Measurements from ENCODE around the gene MDH2. TPM values are rescaled to one million over a fixed set of nuclear protein-coding genes. Genes with fewer than 3 reads are reported as not detected.

The MDH2 gene
- total and polyA plus RNA-seq, 10 of the 15 experiments (the other 5 are each of a cell fraction or from before 2014, with no cell fraction given), result 106 to 530 (median 202) TPM

DNA sequence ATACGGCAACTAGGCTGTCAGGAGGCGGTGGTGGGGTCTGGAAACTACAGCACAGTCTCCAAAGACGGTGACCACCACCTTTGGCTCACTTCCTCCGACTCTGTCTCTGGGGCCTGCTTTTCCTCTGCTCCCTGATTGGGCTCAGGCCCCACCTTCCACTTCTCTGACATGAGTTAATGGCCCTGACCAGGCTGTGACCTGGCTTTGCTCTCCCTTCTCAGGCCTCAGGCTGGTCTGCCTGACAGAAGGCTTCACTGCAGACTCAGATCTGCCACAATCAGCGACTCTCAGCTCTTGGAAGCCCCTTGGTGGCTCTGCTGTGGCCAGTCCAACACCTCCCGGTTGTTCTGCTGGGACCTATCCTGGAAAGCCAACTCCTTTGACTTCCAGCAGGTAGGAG is 7.8 kb upstream of the MDH2 start:
- H3K4me1 ChIP-seq (ENCODE audit: control insufficient read depth, insufficient read depth, low read length), result no peaks in the 10 kb centered on the region
- WGBS (ENCODE audit: insufficient coverage, insufficient replicate concordance, low lambda C conversion rate, missing lambda C conversion rate), result 92% methylated on average over 6 of the region's 6 CpGs
- H3K27me3 ChIP-seq (replicated peaks in 1 of 2; ENCODE audit: control insufficient read depth in 2 of 2, insufficient read depth in 2 of 2, low read length in 1 of 2), result no peaks in the 10 kb centered on the region
- ChIA-PET POLR2A (no interaction called here), SMC1A (ENCODE audit: uncharacterized antibody, unreplicated experiment) (no interaction called here), RAD21 (ENCODE audit: unreplicated experiment) (no interaction called here), CTCF (no interaction called here)
- in situ Hi-C loops (cut with MboI) (loop anchor here (25.0 kb wide), 1 partner anchor 978 kb away; the partner anchor contains the start of gene RCC1L), intact Hi-C loops (cut with micrococcal nuclease; ENCODE audit: unreplicated experiment) (no loop called here)
- H3K36me3 ChIP-seq (ENCODE audit: control insufficient read depth in 2 of 2, insufficient read depth in 2 of 2, low read length in 1 of 2), result no peaks in the 10 kb centered on the region
- H3K27ac ChIP-seq (ENCODE audit: control insufficient read depth, insufficient read depth), result no peak overlapping the region
- H2AFZ ChIP-seq (ENCODE audit: control insufficient read depth, low read depth, low read length), result no peak overlapping the region
- no peak overlapping the region for H3K4me2 ChIP-seq (ENCODE audit: control insufficient read depth, insufficient read depth)
- H3K9ac ChIP-seq (ENCODE audit: control insufficient read depth, insufficient read depth, low read length), result no peak overlapping the region
- DNase-seq (ENCODE audit: low read depth, low spot score) (no peak), FAIRE-seq (no peak), ATAC-seq (no peak)
- peaks cover 2% of the 10 kb centered on the region for H3K79me2 ChIP-seq (ENCODE audit: control insufficient read depth, insufficient read depth, low read length)
- H3K4me3 ChIP-seq, result no peak overlapping the region
- BruUV-seq (replicated peaks), result no TSS peak
- no peaks in the 10 kb centered on the region for H3K9me3 ChIP-seq (replicated peaks; ENCODE audit: control insufficient read depth, insufficient read depth, low read length)
- no peaks in the 10 kb centered on the region for H4K20me1 ChIP-seq (ENCODE audit: control insufficient read depth, insufficient read depth)
- TF ChIP-seq RBBP5 (conservative IDR thresholded peaks at IDR 0.05) (no peak), NFIC (IDR thresholded peaks at IDR 0.05; ENCODE audit: low read depth, low read length) (no peak), IKZF2 (IDR thresholded peaks at IDR 0.05) (no peak), PAX8 (IDR thresholded peaks at IDR 0.05) (no peak), FOXK2 (IDR thresholded peaks at IDR 0.05) (no peak), CHD2 (IDR thresholded peaks at IDR 0.05; ENCODE audit: borderline replicate concordance, low read depth, low read length) (no peak), FOXM1 (IDR thresholded peaks at IDR 0.05; ENCODE audit: low read depth, low read length) (no peak), MYB (IDR thresholded peaks at IDR 0.05; ENCODE audit: borderline replicate concordance, low read depth, low read length) (no peak), NR2F1 (conservative IDR thresholded peaks at IDR 0.05) (no peak)
- TF ChIP-seq, protein P1, sequence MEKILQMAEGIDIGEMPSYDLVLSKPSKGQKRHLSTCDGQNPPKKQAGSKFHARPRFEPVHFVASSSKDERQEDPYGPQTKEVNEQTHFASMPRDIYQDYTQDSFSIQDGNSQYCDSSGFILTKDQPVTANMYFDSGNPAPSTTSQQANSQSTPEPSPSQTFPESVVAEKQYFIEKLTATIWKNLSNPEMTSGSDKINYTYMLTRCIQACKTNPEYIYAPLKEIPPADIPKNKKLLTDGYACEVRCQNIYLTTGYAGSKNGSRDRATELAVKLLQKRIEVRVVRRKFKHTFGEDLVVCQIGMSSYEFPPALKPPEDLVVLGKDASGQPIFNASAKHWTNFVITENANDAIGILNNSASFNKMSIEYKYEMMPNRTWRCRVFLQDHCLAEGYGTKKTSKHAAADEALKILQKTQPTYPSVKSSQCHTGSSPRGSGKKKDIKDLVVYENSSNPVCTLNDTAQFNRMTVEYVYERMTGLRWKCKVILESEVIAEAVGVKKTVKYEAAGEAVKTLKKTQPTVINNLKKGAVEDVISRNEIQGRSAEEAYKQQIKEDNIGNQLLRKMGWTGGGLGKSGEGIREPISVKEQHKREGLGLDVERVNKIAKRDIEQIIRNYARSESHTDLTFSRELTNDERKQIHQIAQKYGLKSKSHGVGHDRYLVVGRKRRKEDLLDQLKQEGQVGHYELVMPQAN (conservative IDR thresholded peaks at IDR 0.05), result no peak
- TF ChIP-seq, protein P2, sequence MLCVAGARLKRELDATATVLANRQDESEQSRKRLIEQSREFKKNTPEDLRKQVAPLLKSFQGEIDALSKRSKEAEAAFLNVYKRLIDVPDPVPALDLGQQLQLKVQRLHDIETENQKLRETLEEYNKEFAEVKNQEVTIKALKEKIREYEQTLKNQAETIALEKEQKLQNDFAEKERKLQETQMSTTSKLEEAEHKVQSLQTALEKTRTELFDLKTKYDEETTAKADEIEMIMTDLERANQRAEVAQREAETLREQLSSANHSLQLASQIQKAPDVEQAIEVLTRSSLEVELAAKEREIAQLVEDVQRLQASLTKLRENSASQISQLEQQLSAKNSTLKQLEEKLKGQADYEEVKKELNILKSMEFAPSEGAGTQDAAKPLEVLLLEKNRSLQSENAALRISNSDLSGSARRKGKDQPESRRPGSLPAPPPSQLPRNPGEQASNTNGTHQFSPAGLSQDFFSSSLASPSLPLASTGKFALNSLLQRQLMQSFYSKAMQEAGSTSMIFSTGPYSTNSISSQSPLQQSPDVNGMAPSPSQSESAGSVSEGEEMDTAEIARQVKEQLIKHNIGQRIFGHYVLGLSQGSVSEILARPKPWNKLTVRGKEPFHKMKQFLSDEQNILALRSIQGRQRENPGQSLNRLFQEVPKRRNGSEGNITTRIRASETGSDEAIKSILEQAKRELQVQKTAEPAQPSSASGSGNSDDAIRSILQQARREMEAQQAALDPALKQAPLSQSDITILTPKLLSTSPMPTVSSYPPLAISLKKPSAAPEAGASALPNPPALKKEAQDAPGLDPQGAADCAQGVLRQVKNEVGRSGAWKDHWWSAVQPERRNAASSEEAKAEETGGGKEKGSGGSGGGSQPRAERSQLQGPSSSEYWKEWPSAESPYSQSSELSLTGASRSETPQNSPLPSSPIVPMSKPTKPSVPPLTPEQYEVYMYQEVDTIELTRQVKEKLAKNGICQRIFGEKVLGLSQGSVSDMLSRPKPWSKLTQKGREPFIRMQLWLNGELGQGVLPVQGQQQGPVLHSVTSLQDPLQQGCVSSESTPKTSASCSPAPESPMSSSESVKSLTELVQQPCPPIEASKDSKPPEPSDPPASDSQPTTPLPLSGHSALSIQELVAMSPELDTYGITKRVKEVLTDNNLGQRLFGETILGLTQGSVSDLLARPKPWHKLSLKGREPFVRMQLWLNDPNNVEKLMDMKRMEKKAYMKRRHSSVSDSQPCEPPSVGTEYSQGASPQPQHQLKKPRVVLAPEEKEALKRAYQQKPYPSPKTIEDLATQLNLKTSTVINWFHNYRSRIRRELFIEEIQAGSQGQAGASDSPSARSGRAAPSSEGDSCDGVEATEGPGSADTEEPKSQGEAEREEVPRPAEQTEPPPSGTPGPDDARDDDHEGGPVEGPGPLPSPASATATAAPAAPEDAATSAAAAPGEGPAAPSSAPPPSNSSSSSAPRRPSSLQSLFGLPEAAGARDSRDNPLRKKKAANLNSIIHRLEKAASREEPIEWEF (IDR thresholded peaks at IDR 0.05; ENCODE audit: insufficient replicate concordance, low read depth, low read length), result no peak
- TF ChIP-seq, protein P3, sequence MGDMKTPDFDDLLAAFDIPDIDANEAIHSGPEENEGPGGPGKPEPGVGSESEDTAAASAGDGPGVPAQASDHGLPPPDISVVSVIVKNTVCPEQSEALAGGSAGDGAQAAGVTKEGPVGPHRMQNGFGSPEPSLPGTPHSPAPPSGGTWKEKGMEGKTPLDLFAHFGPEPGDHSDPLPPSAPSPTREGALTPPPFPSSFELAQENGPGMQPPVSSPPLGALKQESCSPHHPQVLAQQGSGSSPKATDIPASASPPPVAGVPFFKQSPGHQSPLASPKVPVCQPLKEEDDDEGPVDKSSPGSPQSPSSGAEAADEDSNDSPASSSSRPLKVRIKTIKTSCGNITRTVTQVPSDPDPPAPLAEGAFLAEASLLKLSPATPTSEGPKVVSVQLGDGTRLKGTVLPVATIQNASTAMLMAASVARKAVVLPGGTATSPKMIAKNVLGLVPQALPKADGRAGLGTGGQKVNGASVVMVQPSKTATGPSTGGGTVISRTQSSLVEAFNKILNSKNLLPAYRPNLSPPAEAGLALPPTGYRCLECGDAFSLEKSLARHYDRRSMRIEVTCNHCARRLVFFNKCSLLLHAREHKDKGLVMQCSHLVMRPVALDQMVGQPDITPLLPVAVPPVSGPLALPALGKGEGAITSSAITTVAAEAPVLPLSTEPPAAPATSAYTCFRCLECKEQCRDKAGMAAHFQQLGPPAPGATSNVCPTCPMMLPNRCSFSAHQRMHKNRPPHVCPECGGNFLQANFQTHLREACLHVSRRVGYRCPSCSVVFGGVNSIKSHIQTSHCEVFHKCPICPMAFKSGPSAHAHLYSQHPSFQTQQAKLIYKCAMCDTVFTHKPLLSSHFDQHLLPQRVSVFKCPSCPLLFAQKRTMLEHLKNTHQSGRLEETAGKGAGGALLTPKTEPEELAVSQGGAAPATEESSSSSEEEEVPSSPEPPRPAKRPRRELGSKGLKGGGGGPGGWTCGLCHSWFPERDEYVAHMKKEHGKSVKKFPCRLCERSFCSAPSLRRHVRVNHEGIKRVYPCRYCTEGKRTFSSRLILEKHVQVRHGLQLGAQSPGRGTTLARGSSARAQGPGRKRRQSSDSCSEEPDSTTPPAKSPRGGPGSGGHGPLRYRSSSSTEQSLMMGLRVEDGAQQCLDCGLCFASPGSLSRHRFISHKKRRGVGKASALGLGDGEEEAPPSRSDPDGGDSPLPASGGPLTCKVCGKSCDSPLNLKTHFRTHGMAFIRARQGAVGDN (IDR thresholded peaks at IDR 0.05), result no peak
- TF ChIP-seq, protein P4, sequence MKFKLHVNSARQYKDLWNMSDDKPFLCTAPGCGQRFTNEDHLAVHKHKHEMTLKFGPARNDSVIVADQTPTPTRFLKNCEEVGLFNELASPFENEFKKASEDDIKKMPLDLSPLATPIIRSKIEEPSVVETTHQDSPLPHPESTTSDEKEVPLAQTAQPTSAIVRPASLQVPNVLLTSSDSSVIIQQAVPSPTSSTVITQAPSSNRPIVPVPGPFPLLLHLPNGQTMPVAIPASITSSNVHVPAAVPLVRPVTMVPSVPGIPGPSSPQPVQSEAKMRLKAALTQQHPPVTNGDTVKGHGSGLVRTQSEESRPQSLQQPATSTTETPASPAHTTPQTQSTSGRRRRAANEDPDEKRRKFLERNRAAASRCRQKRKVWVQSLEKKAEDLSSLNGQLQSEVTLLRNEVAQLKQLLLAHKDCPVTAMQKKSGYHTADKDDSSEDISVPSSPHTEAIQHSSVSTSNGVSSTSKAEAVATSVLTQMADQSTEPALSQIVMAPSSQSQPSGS (IDR thresholded peaks at IDR 0.05; ENCODE audit: low read length), result no peak
